ENCODE measurements around the gene SPRY4. TPM values are rescaled to one million over a fixed set of nuclear protein-coding genes. Genes with fewer than 3 reads are reported as not detected.
"Not testable (repeated sequence)": the region's sequence is repeated elsewhere in the genome, so short reads cannot be mapped to it uniquely, and the experiment has no call there.

SPRY4 gene
- total RNA-seq (2014; rRNA removed; shearing (Covaris generic)): 3.6 and 6.9 TPM in 2 replicates

GRCh38 chr5:142324871-142325724, at the start of gene SPRY4:
TSS of gene SPRY4 (minus strand) at chr5:142325021. CDS start at chr5:142315108, 9,913 bp downstream.
- DNase-seq (ENCODE audit: low read depth): peak; percentile 97

GRCh38 chr5:142368529-142368928, 43.7 kb upstream of the SPRY4 start:
- no peak for DNase-seq (ENCODE audit: low read depth)

GRCh38 chr5:142366007-142366406, 41.2 kb upstream of the SPRY4 start:
- no peak for DNase-seq (ENCODE audit: low read depth)

GRCh38 chr5:142364251-142365145, 39.7 kb upstream of the SPRY4 start:
- no peak for DNase-seq (ENCODE audit: low read depth)

GRCh38 chr5:142363619-142363963, 38.8 kb upstream of the SPRY4 start:
- DNase-seq (ENCODE audit: low read depth): no peak

- not testable (repeated sequence) for DNase-seq (ENCODE audit: low read depth)
Observed at GRCh38 chr5:142362193-142362592, 37.4 kb upstream of the SPRY4 start.

- DNase-seq (ENCODE audit: low read depth): peak; percentile 79
Observed at GRCh38 chr5:142360607-142361120, 35.8 kb upstream of the SPRY4 start.

GRCh38 chr5:142360051-142360498, 35.3 kb upstream of the SPRY4 start:
- peak; percentile 19 for DNase-seq (ENCODE audit: low read depth)

- DNase-seq (ENCODE audit: low read depth): no peak
Observed at GRCh38 chr5:142358648-142359047, 33.8 kb upstream of the SPRY4 start.

- DNase-seq (ENCODE audit: low read depth): no peak
Observed at GRCh38 chr5:142358121-142358520, 33.3 kb upstream of the SPRY4 start.

GRCh38 chr5:142357469-142358090, 32.8 kb upstream of the SPRY4 start:
- no peak for DNase-seq (ENCODE audit: low read depth)

GRCh38 chr5:142356716-142357468, 32.1 kb upstream of the SPRY4 start:
- peak; percentile 95 for DNase-seq (ENCODE audit: low read depth)

- DNase-seq (ENCODE audit: low read depth): no peak
Observed at GRCh38 chr5:142356349-142356715, 31.5 kb upstream of the SPRY4 start.

- DNase-seq (ENCODE audit: low read depth): no peak
Observed at GRCh38 chr5:142353071-142353472, 28.3 kb upstream of the SPRY4 start.

GRCh38 chr5:142350021-142350420, 25.2 kb upstream of the SPRY4 start:
- DNase-seq (ENCODE audit: low read depth): no peak

- DNase-seq (ENCODE audit: low read depth): no peak
Observed at GRCh38 chr5:142346706-142347105, 21.9 kb upstream of the SPRY4 start.

GRCh38 chr5:142344915-142345314, 20.1 kb upstream of the SPRY4 start:
- DNase-seq (ENCODE audit: low read depth): not testable (repeated sequence)

GRCh38 chr5:142343531-142343930, 18.7 kb upstream of the SPRY4 start:
- DNase-seq (ENCODE audit: low read depth): no peak

GRCh38 chr5:142342128-142342981, 17.5 kb upstream of the SPRY4 start:
- DNase-seq (ENCODE audit: low read depth): peak; percentile 61

GRCh38 chr5:142339781-142340180, 15.0 kb upstream of the SPRY4 start:
- no peak for DNase-seq (ENCODE audit: low read depth)
